HL-60 (cell line): ENCODE data around the gene ACOT9.
A peak's percentile ranks its signal among the peaks of the same experiment; 100 is the strongest.

Experiments
- DNase-seq, 2 experiments: peaks; one replicate each; pipeline ENCODE4 v3.0.0-alpha.2; 2010 to 2020; ENCODE audit warnings: low read depth in 1 of 2, low spot score in 1 of 2
- H3K27ac ChIP-seq: fragments of 250-450 bp; sonication (Bioruptor Pico); replicated peaks from 2 replicates; pipeline ENCODE4 v1.5.1; 2020; ENCODE audit warnings: mild to moderate bottlenecking, moderate library complexity
- H3K27me3 ChIP-seq: fragments of 250-450 bp; sonication (Bioruptor Pico); 2 replicates; pipeline ENCODE4 v1.5.1; 2021; ENCODE audit warnings: mild to moderate bottlenecking, moderate library complexity; ENCODE audit not compliant: insufficient read depth, poor library complexity, severe bottlenecking
- H3K4me3 ChIP-seq: replicated peaks from 2 replicates; pipeline ENCODE4 v1.5.1; 2011; ENCODE audit warnings: mild to moderate bottlenecking, control low read depth, low read length; ENCODE audit not compliant: insufficient read depth
- GABPA ChIP-seq: IDR thresholded peaks from 2 replicates; pipeline ENCODE4 v1.6.1; 2012; ENCODE audit warnings: low read depth
- POLR2AphosphoS5 ChIP-seq: IDR thresholded peaks from 2 replicates; pipeline ENCODE4 v1.6.1; 2012; ENCODE audit warnings: low read depth
- SPI1 ChIP-seq: IDR thresholded peaks from 2 replicates; pipeline ENCODE4 v1.6.1; 2012; ENCODE audit warnings: low read depth, mild to moderate bottlenecking, borderline replicate concordance
- TF ChIP-seq, protein P1 (sequence below): IDR thresholded peaks from 2 replicates; pipeline ENCODE4 v1.6.1; 2012; ENCODE audit warnings: low read depth; ENCODE audit not compliant: insufficient replicate concordance
- TF ChIP-seq, protein P2 (sequence below): IDR thresholded peaks from one replicate; pipeline ENCODE4 v1.5.1; 2011; ENCODE audit warnings: low read length, control low read depth, inconsistent platforms; ENCODE audit not compliant: insufficient read depth

ACOT9 gene

DNA sequence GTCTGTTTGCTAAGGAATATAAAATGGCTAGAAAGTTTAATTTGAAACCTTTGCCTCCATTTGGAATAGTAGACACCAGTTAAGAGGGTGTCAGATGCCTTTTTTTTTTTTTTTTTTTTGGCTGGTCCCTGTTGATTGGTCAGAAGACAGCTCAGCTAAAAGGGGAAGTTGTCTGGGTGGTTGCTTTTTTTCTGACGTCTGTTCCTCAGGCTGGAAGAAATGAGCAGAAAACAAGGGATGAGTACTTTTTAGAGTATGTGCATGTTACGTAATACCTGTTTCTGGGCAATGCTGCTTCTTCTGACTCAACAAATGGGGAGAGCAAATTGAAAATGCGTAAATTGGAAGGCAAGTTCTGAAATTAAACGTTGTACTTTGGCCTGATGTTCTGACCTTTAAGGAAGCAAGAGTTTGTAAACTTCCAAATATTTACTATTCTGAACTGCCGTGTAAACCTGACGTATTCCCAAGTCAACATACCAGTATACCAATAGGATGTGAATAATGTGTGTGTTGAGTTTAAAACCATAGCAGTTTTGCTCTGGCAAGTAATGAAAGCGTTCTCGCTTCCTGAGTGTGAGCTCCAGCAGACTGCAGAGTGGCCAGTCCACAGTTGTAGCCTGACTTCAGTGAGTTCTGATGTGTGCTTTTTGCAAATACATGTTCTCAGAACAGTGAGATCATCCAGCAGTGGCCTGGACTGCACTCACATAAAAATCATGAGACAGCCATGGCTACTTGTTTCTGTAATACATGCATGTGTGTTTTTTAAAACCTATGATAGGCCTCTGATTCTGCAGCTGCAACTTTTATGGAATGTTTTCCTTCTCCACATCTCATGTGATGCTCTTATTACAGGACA is 41.6 kb upstream of the ACOT9 start:
- H3K27ac ChIP-seq: peak overlapping the region; percentile 91
- no peaks in the 10 kb centered on the region for H3K27me3 ChIP-seq
- peak; percentile 74 to 79 for DNase-seq
- peak overlapping the region; percentile 49 for H3K4me3 ChIP-seq
- TF ChIP-seq SPI1 (no peak), POLR2AphosphoS5 (no peak), GABPA (no peak)
- TF ChIP-seq, protein P1, sequence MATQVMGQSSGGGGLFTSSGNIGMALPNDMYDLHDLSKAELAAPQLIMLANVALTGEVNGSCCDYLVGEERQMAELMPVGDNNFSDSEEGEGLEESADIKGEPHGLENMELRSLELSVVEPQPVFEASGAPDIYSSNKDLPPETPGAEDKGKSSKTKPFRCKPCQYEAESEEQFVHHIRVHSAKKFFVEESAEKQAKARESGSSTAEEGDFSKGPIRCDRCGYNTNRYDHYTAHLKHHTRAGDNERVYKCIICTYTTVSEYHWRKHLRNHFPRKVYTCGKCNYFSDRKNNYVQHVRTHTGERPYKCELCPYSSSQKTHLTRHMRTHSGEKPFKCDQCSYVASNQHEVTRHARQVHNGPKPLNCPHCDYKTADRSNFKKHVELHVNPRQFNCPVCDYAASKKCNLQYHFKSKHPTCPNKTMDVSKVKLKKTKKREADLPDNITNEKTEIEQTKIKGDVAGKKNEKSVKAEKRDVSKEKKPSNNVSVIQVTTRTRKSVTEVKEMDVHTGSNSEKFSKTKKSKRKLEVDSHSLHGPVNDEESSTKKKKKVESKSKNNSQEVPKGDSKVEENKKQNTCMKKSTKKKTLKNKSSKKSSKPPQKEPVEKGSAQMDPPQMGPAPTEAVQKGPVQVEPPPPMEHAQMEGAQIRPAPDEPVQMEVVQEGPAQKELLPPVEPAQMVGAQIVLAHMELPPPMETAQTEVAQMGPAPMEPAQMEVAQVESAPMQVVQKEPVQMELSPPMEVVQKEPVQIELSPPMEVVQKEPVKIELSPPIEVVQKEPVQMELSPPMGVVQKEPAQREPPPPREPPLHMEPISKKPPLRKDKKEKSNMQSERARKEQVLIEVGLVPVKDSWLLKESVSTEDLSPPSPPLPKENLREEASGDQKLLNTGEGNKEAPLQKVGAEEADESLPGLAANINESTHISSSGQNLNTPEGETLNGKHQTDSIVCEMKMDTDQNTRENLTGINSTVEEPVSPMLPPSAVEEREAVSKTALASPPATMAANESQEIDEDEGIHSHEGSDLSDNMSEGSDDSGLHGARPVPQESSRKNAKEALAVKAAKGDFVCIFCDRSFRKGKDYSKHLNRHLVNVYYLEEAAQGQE: no peak
- TF ChIP-seq, protein P2, sequence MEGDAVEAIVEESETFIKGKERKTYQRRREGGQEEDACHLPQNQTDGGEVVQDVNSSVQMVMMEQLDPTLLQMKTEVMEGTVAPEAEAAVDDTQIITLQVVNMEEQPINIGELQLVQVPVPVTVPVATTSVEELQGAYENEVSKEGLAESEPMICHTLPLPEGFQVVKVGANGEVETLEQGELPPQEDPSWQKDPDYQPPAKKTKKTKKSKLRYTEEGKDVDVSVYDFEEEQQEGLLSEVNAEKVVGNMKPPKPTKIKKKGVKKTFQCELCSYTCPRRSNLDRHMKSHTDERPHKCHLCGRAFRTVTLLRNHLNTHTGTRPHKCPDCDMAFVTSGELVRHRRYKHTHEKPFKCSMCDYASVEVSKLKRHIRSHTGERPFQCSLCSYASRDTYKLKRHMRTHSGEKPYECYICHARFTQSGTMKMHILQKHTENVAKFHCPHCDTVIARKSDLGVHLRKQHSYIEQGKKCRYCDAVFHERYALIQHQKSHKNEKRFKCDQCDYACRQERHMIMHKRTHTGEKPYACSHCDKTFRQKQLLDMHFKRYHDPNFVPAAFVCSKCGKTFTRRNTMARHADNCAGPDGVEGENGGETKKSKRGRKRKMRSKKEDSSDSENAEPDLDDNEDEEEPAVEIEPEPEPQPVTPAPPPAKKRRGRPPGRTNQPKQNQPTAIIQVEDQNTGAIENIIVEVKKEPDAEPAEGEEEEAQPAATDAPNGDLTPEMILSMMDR: no peak

DNA sequence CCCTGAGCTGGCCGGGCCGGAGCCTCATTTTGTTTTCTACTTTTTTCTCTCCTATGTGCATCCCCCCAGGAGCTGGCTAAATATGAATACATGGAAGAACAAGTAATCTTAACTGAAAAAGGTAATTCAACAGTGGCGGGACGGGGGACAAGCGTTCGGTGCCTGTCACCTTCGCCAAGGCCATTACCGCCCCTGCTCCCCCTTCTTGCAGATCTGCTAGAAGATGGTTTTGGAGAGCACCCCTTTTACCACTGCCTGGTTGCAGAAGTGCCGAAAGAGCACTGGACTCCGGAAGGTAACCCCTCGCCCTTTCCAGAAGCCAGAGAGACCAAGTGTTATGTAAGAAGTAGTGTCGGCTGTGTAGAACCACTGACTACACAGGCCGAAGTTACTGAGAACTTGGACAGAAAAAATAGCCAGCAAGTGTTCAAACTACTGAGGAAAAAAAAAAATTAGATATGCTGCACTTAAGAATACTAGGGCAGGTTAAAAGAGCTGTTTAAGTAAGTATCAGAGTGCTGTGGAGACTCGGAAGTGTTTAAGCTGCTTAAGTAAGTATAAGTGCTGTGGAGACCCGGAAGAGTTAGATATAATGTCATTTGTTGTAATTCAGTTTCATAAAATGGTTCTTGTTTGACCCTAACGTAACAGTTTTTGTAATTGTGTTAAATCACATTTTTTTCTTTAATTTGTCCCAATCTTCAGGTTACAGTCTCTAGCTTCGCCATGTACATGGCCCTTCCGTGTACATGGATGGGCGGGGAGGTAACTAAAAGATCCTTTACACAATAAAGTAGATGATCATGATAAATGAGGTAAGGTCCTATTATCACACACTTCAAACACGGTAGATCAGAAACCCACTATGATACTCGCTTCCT is 40.8 kb upstream of the ACOT9 start:
- TF ChIP-seq, protein P1: no peak
- TF ChIP-seq GABPA: no peak
- no peak for TF ChIP-seq SPI1
- TF ChIP-seq, protein P2: no peak
- no peak for TF ChIP-seq POLR2AphosphoS5
- peak in 1 of 2 experiments; percentile 5 for DNase-seq
- Histone ChIP-seq H3K4me3 (peak overlapping the region; percentile 49), H3K27ac (peak overlapping the region; percentile 91), H3K27me3 (no peaks in the 10 kb centered on the region)

DNA sequence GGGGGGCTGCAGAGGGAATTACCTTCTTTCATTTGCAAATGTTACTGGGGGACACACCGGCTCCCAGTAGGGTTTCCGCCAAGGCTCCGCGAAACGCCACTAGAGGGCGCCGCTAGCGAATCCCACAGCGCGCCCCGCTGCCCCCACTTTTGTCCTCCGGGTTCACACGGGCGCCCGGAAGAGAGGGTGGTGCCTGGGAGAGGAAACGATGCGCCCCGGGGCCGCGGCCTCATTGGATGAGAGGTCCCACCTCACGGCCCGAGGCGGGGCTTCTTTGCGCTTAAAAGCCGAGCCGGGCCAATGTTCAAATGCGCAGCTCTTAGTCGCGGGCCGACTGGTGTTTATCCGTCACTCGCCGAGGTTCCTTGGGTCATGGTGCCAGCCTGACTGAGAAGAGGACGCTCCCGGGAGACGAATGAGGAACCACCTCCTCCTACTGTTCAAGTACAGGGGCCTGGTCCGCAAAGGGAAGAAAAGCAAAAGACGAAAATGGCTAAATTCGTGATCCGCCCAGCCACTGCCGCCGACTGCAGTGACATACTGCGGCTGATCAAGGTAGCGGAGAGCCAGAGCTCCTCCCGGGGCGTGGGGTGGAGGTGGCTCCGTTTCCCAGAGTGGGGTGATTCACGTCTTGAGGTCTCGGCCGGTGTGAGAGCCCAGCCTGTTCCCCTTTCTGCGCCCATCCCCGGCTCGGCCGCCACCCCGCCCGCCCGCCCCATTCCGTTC is 40.0 kb upstream of the ACOT9 start, which contains the start of gene SAT1:
SAT1 (plus strand) TSS at position 311 of the 726 bp plus-strand sequence; CDS start at position 490, 179 bp downstream.
- DNase-seq: peak; percentile 67 to 94
- no peaks in the 10 kb centered on the region for H3K27me3 ChIP-seq
- peak within 1 kb of the TSS; percentile 49 for H3K4me3 ChIP-seq
- peak; percentile 96 for TF ChIP-seq POLR2AphosphoS5
- TF ChIP-seq, protein P1: peak; percentile 64
- 0 out of 2 replicates have a peak, but pooled peaks have one; percentile 26 for TF ChIP-seq SPI1
- 0 out of 2 replicates have a peak, but pooled peaks have one; percentile 20 for TF ChIP-seq GABPA
- TF ChIP-seq, protein P2: peak; percentile 29
- H3K27ac ChIP-seq: peak within 1 kb of the TSS; percentile 91
